ENCODE results near the gene NHERF2.

Gene NHERF2

DNA sequence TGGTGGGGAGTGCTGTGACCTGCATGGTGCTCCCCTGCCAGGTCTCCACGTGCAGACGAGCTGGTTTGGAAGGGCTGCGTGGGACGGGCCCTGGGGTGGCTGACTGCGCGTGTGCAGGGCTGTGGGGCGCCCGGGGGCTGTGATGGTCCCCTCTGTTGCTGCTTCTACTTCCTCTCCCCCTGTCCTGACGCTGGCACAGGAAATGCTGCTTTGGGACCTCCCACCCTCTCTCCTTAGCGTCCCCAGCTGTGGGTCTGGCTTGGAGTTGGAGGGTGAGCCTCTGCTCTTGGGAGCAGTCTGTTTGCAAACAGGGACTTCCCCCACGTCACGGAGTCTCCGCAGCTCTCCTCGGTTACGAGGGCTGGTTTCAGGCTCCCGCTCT lies 56.3 kb downstream of the NHERF2 start:
- no peak for DNase-seq (ENCODE audit: low spot score)

DNA sequence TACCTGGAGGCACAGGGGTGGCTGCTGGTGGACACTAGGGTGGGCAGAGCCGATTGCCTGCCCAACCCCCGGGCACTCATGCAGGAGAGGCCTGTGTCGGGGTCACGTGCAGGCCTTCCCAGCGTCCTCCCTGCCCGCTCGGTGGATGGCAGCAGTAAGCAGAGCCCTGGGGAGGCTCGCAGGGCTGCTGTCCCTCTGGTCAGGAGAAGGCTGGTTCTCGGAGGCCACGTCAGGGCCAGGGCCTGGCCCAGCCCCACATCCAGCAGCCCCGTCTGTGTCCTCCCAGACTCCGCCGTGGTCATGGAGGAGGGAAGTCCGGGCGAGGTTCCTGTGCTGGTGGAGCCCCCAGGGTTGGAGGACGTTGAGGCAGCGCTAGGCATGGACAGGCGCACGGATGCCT lies 56.7 kb downstream of the NHERF2 start:
- DNase-seq (ENCODE audit: low spot score): no peak

DNA sequence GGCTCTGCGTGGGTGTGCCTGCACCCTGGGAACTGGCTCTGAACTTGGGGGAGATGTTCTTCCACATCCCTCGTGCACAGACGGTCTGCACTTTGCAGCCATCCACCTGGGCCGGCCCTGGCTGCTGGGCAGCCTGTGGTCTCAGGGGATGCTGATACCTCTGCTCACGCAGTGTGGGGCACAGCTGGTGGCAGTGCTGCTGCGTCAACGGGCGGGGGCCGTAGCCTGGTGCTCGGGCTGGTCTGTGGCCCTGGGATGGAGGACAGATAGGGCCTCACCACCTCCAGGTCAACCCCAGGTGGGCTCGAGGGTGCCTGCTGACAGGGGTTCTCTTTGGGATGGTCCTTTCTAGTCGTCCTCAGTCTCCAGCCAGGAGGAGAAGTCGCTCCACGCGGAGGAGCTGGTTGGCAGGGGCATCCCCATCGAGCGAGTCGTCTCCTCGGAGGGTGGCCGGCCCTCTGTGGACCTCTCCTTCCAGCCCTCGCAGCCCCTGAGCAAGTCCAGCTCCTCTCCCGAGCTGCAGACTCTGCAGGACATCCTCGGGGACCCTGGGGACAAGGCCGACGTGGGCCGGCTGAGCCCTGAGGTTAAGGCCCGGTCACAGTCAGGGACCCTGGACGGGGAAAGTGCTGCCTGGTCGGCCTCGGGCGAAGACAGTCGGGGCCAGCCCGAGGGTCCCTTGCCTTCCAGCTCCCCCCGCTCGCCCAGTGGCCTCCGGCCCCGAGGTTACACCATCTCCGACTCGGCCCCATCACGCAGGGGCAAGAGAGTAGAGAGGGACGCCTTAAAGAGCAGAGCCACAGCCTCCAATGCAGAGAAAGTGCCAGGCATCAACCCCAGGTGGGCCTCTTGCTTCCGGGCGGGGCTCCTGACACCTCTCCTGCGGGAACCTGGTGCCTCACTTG lies 57.4 kb downstream of the NHERF2 start:
- DNase-seq (ENCODE audit: low spot score): no peak

DNA sequence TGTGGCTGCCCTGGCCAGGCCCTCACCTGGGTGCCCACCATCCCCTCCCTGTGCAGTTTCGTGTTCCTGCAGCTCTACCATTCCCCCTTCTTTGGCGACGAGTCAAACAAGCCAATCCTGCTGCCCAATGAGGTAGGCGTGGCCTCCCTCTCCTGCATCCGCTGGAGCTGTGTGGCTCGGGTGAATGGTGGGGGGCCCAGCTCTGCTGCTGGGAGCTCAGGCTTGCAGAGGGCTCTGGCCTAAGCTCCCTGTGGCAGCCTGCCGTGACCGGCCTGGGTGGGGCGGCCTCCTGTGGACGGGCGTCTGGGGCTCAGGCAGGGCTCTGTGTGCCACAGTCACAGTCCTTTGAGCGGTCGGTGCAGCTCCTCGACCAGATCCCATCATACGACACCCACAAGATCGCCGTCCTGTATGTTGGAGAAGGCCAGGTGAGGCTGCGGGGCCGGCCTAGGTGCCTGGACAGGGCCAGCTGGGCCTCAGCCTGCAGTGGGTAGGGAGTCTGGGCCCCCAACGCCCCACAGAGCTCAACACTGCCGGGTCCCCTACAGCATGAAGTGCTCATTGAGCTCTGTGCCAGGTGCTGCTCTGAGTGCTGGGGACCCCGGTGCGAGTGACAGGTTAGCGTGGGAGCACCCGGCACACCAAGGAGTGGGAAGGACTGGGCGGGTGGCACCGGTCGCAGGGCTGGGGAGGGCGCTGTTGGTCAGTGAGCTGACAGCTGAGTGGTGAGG lies 58.4 kb downstream of the NHERF2 start:
- no peak for DNase-seq (ENCODE audit: low spot score)

DNA sequence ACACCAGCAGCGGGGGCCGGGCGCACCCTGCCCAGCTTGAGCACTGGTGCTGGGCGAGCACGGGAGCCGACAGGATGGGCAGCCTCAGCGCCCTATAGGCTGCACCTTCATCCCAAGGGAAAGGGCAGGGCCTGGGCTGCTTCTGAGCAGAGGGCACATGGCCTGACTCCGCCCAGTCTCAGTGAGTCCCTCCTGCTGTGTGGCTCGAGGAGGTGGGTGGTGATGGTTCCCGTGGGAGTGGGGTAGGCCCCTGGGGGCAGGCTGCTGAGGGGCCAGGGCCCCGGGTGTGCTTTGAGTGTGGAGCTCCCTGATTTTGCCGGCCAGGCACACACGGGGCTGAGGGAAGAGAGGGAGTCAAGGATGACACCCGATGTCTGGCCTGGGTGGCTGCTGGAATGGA lies 59.0 kb downstream of the NHERF2 start:
- no peak for DNase-seq (ENCODE audit: low spot score)

DNA sequence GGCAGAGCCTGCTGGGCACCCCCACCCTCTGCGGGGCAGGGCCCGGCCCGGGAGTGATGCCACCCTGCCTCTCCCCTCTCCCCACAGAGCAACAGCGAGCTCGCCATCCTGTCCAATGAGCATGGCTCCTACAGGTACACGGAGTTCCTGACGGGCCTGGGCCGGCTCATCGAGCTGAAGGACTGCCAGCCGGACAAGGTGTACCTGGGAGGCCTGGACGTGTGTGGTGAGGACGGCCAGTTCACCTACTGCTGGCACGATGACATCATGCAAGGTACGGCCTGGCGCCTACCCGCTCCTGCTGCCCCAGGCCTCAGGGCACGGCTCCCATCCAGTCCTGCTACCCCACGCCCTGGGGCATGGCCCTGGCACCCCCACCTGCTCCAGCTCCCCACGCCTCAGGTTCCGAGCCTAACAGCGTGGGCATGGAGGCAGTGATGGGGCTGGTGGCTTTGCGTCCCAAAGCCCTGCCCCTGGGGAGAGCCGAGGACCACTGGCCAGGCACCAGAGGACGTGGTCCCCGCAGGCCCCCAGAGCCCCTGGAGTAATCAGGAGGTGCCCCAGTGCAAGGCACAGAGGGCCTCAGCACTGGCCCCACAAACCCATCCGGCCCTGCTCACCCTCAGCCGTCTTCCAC lies 59.5 kb downstream of the NHERF2 start:
- DNase-seq (ENCODE audit: low spot score): no peak

DNA sequence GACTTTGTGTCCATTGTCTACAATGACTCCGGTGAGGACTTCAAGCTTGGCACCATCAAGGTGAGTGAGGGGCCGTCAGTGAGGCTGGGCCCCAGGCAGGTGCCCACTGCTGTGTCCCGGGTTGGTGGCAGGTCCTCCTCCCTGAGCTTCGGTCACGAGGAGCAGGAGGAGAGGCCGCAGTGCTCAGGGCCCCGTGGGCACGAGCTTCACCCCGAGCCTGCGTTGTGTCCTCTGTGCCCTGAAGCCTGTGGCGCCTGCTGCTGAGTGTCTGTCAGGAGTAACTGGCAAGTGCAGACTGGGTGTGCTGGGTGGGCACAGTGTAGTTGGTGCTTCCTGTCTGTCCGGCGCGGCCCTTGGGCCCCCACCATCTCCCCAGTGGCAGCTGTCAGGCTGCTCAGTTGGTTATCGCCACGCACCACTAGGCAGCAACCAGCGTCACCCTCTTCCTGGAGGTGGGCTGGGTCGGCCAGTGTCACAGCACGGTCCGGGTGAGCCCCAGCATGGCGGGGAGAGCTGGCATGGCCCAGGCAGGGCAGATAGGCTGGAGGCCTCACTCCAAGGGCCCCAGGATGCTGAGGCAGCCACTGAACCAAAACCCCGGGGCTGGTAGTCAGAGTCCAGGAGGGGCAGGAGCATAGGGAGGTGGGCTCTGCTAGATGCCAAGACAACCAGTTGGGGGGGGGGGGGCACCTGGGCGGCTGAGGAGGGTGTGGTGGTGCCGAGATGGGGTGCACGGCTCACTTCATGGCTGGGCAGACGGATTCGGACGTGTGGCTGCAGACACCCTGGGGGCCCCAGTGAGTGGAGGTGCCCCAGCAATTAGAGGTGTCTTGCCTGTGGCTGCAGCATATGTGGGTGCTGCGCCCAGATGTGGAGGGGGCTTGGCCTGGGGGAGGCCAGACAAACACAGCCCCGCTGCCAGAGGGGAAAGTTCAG lies 60.4 kb downstream of the NHERF2 start:
- DNase-seq (ENCODE audit: low spot score): no peak

DNA sequence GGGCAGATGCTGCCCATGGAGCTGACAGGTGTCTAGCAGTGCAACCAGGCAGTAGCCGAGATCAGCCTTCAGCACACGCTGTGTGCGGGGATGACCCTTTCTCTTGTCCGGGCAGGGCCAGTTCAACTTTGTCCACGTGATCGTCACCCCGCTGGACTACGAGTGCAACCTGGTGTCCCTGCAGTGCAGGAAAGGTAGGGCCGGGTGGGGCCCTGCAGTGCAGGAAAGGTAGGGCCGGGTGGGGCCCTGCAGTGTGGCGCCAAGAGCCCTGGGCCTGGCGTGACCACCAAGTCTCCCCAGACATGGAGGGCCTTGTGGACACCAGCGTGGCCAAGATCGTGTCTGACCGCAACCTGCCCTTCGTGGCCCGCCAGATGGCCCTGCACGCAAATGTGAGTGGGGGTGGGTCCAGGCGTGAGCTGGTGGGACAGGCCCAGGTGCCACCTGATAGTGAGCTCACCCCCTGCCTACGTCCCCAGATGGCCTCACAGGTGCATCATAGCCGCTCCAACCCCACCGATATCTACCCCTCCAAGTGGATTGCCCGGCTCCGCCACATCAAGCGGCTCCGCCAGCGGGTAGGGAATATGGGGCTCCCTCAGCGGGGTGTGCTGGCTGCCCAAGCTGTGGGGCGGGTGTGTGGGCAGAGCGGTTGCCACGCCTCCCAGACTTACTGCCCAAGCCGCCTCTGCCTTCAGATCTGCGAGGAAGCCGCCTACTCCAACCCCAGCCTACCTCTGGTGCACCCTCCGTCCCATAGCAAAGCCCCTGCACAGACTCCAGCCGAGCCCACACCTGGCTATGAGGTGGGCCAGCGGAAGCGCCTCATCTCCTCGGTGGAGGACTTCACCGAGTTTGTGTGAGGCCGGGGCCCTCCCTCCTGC lies 61.3 kb downstream of the NHERF2 start:
- no peak for DNase-seq (ENCODE audit: low spot score)

All from Ammon's horn (tissue), 1 donor.